ENCODE measurements around the gene ENHO. TPM values are rescaled to one million over a fixed set of nuclear protein-coding genes. Genes with fewer than 3 reads are reported as not detected.
"Not testable (repeated sequence)": the region's sequence is repeated elsewhere in the genome, so short reads cannot be mapped to it uniquely, and the experiment has no call there.

Gene ENHO
- total RNA-seq, 1 donor from 2014 or later, result not detected

- no peak for DNase-seq (ENCODE audit: low read depth in 2 of 2)
Measured at GRCh38 chr9:34507966-34508365, 14.8 kb downstream of the ENHO start.

DNA sequence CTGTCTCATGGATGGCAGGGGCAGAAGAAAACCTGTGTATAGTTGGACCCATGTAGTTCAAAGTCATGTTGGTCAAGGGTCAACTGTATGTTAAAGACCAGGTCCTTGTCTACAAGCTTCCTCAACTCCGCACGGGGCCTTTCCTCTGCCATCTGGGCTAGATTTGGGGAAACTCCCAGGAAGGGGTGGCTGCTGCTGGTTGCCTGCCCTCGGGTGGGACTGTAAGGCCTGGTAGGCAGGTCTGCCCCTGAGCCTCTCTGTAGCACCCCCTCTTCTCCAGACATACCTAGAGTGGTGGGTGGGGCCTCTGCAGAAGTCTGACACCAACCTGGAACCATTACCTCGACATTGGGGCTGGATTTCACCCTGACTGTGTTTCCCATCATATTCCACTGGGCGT lies 15.2 kb downstream of the ENHO start:
- no peak for DNase-seq (ENCODE audit: low read depth in 2 of 2)

DNA sequence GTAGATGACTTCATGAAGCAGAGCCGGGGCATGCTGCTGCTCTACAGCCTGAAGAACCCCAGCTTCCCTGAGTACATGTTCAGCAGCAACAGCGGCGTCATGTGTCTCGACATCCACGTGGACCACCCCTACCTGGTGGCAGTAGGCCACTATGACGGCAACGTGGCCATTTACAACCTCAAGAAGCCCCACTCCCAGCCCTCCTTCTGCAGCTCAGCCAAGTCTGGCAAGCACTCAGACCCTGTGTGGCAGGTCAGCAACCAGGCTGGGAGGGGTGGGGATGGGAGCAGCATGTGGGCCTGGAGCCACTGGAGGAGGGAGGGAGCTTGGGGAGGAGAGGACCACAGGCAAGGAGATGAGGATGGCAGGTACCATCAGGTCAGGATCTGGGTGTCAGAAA lies 16.2 kb downstream of the ENHO start:
- no peak for DNase-seq (ENCODE audit: low read depth in 2 of 2)

GRCh38 chr9:34505370-34506120 lies 17.2 kb downstream of the ENHO start:
- DNase-seq (ENCODE audit: low read depth in 2 of 2), result no peak

- DNase-seq (ENCODE audit: low read depth in 2 of 2), result no peak
Measured at GRCh38 chr9:34503406-34503805, 19.4 kb downstream of the ENHO start.

- no peak for DNase-seq (ENCODE audit: low read depth in 2 of 2)
Measured at GRCh38 chr9:34502891-34503290, 19.9 kb downstream of the ENHO start.

GRCh38 chr9:34502471-34502870 lies 20.3 kb downstream of the ENHO start:
- DNase-seq (ENCODE audit: low read depth in 2 of 2), result no peak

GRCh38 chr9:34501889-34502425 lies 20.8 kb downstream of the ENHO start:
- peak; percentile 41 to 51 for DNase-seq (ENCODE audit: low read depth in 2 of 2)

- DNase-seq (ENCODE audit: low read depth in 2 of 2), result no peak
Measured at GRCh38 chr9:34501372-34501771, 21.4 kb downstream of the ENHO start.

DNA sequence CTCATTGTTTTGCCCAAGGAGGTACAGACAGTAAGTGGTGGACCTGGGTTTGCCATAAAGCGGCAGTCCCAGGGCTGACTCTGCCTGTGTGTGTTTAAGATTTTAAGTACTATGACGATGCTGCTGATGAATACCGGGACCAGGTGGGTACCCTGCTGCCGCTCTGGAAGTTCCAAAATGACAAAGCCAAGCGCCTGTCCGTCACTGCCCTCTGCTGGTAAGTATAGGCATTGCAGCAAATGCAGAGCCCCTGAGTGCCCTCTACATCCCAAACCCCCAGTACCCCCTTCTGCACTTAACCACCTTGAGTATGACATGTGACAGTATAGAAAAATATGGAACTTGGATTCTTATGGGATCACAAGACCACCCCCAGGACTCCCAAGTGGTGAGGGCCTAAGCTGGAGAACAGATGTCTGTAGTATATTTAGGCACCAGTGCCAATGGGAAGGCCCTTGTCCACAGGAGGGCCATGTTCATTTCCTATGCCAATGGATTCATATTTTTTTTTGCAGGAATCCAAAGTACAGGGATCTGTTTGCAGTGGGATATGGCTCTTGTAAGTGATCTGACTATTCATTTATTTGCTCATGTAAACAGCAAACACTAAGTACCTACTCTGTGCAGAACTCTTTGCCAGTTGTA lies 22.0 kb downstream of the ENHO start:
- peak; percentile 38 to 57 for DNase-seq (ENCODE audit: low read depth in 2 of 2)

GRCh38 chr9:34499076-34499475 lies 23.7 kb downstream of the ENHO start:
- DNase-seq (ENCODE audit: low read depth in 2 of 2), result no peak

DNA sequence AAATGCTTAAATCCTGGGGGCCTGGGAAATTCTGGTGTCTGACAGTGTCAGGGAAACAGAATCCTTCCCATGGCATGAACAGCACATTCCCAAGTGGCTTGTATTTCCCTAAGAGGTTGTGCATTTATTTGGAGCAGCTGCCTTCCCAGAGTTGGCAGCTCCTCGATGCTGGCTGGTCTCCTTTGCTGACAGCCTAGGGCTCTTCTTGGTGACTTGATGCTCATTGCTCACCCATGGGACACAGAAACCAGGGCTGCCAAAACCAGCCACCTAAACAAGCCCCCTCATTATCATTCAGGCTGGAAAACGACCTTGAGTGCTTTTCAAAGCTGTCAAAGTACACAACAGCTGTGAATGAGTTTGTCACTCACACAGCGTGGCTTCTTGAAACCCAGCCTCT lies 24.2 kb downstream of the ENHO start:
- no peak for DNase-seq (ENCODE audit: low read depth in 2 of 2)

DNA sequence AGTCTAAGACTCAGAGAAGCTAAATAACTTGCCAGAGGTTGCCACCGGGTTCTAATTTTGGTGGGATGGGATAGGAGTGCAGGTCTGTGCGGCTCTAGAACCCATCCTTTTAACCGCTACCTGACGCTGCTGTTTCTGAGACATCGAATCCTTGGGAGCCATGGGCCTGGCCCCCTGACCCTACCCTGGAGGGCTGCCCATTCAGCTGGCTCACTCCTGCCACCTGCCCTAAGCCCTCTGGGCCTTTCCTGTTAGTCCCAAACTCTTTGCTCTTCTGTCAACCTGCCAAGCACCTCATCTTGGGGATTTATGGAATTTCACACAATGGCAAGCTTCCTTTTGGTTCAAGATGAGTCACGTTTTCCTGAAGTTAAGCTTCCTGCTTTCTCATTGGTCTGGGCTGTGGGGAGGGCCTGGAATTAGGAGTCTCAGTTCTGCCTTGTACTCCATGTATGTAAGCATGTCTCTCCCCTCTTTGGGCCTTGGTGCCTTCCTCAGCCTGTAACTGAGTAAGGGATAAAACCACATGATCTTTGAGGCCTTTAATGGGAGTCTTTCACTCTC lies 26.6 kb downstream of the ENHO start:
- DNase-seq (ENCODE audit: low read depth in 2 of 2), result peak; percentile 74 to 93

DNA sequence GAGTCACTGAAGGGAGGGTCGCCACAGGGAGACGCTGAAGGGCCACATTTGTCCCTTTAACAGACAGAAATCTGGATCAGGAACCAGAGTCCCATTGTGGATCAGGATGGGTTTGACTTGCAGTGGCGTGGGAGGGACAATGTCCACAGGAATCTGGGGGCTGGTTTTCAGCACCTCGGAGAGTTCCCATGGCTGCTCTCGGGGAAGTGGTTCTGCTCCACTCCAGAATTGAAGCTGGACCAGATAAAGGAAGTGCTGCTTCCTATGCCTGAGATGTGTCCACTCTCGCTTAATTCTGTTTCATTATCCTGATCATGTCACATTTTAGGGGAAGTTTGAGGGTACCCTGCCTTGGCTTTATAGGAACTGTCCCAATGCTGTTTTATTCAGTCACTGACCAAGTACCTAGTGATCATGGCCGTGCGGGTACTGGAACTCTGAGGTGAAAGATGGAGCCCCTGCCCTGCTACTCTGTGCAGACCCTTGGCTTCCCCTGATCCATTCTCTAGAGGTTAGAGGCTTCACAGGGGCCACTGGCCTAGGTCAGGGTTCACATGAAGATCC lies 28.7 kb downstream of the ENHO start:
- peak; percentile 55 to 68 for DNase-seq (ENCODE audit: low read depth in 2 of 2)

- DNase-seq (ENCODE audit: low read depth in 2 of 2), result no peak
Measured at GRCh38 chr9:34492051-34492450, 30.7 kb downstream of the ENHO start.

- no peak for DNase-seq (ENCODE audit: low read depth in 2 of 2)
Measured at GRCh38 chr9:34491596-34491995, 31.2 kb downstream of the ENHO start.

DNA sequence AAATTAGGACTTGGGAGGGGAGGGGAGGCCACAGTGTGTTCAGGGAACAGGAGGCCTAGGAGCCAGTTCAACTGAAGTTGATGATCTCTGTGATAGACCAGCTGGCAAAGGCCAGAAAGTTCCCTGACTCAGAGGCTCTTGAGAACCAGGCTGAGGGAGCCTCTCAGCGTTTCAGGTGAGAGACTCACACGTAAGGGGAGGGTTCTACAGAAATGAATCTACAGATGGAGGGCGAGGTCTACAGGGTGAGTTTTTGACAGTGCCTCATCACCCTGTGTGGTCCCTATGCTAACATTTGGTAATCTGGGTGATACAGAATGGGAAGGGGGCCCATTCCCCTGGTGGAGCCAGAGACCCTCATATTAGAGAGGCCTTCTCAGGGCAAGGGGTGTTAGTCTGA lies 32.0 kb downstream of the ENHO start:
- no peak for DNase-seq (ENCODE audit: low read depth in 2 of 2)

GRCh38 chr9:34490360-34490759 lies 32.4 kb downstream of the ENHO start:
- DNase-seq (ENCODE audit: low read depth in 2 of 2), result no peak

DNA sequence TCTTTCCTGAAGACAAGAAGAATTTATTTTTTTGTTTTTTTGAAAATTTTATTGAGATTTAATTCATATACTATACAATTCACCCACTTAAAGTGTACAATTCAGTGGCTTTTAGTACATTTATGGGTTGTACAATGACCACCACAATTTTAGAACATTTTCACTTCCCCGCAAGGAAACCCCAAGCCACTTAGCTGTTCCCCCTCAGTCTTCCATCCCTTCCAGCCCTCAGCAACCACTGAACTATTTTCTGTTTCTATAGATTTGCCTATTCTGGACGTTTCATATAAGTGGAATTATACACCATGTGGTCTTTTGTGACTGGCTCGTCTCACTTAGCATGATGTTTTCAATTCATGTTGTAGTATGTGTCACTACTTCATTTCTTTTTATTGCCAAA lies 36.2 kb downstream of the ENHO start:
- no peak for DNase-seq (ENCODE audit: low read depth in 2 of 2)

DNA sequence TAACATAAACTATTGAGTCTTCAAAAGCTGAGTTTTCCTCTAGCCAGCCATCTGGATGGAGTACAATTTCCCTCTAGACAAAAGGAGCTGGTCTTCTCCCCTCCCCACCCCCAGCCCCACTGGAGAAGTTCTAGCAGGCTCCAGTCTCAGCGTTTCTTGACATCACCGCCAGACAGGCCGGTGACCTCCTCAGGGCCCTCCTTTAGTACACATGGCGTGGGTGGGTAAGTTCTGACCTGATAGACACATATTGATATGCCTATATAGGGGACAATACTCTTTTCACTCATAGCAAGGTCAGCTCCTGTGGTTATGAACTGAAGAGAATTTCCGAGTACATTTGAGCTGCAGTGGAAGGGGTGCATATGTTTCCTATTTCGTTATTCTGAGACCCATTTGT lies 37.0 kb downstream of the ENHO start:
- DNase-seq (ENCODE audit: low read depth in 2 of 2), result no peak

DNA sequence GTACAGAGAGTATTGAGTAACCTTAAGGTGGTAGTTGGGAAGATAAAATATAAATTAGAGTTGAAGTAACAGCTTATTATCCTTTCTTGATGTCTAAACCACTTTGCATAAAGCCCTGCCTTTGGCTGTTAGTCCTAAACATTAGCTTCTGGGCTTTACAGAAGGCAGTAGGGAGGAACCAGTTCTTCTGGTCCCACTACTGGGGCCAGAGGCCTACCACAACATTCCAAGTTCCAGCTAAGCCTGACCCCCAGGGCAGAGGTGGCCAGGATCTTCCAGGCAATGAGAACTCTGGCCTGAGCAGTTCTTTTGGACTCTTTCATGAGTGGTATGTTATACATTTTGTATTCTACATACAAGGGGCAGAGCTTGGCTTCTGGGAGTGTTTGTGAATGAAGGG lies 38.1 kb downstream of the ENHO start:
- no peak for DNase-seq (ENCODE audit: low read depth in 2 of 2)

DNA sequence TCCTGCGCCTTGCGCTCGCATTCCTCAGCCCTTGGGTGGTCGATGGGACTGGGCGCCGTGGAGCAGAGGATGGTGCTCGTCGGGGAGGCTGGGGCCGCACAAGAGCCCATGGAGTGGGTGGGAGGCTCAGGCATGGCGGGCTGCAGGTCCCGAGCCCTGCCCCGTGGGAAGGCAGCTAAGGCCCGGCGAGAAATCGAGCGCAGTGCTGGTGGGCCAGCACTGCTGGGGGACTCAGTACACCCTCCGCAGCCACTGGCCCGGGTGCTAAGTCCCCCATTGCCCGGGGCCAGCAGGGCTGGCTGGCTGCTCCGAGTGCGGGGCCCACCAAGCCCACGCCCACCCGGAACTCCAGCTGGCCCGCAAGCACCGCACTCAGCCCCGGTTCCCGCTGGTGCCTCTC lies 40.0 kb downstream of the ENHO start:
- DNase-seq (ENCODE audit: low read depth in 2 of 2), result not testable (repeated sequence)

Data from lung microvascular endothelial cell (primary cell).